ENCODE measurements around the gene HLF.

HLF gene

DNA sequence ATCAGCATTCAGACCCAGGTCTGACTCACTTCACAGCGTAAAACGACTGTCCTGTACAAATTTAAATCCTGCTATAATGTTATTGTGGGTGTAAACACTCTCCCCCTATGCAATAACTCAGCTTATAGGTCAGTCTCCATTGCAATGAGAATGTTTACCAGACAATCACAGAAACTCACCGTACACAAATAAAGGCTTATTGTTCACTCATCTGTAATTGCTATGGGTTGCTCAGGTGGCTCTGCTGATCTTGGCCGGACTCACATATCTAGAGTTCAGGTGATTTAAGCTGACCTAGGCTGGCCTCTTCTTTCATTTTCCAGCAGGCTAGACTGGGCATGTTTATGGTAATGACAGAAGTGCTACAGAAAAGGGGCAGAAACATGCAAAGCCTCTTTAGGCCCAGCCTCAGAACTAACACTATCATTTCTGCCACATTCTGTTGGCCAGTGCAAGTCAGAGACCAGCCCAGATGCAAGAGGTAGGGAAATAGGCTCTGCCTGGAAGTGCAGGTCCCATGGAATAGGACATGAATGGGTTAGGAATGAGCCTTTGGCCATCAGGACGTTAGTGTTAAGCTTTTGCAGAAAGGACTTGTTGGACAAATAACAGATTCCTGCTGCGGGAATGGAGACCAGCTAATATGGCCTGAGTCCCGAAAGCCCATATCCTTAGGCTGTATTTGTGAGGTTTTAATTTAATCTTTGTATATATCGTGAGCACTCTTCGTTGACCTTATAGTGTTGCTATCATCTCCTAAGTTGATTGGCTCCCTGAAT lies 44.0 kb downstream of the HLF start:
- DNase-seq (ENCODE audit: low spot score), result no peak

GRCh38 chr17:55311767-55312375 lies 47.1 kb downstream of the HLF start:
- DNase-seq (ENCODE audit: low spot score), result no peak

GRCh38 chr17:55312852-55313251 lies 48.1 kb downstream of the HLF start:
- no peak for DNase-seq (ENCODE audit: low spot score)

DNA sequence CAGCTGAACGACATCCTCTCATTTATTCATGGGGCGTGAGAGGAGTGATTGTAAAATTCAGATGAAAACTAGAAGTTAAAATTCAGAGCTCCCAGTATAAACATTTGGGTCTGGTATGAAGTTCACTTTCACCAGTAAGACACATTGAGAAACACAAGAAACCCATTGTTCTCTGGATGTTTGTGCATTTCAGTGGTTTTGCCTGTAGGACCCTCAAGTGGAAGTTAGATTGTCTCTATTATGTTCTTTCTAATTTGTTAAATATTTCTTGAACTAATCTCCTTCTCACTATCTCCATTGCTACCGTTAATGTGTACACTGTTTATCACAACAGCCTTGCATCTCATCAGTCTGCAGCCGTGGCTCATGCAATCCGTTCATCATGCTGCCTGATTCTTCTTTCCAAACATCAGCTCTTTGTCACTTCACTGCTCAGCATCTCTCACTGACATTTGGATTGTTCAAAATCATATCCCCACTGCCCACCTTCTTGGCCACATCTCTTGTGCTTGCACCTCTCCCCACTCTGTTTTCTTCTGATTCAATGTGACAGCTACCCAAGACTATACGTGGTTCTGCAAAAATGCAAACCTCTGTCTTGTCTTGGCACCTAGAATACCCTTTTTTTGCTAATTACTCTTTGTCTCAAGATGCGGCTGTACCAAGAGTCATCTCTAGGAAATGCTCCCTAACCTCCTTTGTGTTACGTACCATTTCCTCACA lies 49.5 kb downstream of the HLF start:
- DNase-seq (ENCODE audit: low spot score), result no peak

DNA sequence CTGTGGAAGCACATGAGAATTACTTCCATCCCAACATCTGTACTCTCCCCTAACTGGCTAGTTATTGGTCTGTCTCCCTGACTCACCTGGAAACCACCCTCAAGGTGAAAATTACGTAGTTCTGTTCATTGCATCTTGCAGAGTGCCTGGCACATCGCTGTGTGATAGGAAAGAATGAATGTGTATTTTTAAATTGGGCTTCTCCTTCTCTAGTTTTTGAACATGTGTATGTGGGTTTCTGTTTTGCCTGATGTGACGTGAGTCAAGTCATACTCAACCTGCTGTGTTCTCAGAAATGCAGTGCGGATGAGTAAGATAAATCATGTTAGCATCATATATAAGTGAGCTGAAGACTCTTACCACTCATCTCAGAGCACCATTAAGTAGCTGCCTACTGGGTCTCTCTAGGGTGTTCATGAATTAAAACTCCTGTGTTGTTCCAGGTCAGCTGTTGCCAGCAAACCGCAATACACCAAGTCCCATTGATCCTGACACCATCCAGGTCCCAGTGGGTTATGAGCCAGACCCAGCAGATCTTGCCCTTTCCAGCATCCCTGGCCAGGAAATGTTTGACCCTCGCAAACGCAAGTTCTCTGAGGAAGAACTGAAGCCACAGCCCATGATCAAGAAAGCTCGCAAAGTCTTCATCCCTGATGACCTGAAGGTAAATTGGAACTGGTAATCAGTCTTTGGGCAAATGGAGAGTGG lies 50.2 kb downstream of the HLF start:
- no peak for DNase-seq (ENCODE audit: low spot score)

DNA sequence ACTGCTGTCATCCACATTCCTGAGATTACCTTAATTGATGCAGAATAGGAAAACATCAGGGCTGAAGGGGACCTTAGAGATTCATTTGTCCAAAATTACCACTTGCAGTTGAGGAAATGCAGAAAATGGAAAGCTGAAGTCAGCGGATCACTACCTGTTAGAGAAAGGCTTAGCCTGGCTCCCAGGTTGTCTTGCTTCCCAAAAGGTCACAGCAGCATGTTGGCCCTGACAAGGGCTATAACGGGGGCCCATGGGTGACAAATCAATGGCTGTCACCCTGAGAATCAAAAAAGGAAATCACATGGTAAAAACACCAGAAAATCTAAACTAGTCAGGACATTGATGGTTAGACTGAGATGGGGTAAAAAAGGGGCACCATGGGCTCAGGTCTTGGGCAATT lies 51.7 kb downstream of the HLF start:
- DNase-seq (ENCODE audit: low spot score), result no peak

DNA sequence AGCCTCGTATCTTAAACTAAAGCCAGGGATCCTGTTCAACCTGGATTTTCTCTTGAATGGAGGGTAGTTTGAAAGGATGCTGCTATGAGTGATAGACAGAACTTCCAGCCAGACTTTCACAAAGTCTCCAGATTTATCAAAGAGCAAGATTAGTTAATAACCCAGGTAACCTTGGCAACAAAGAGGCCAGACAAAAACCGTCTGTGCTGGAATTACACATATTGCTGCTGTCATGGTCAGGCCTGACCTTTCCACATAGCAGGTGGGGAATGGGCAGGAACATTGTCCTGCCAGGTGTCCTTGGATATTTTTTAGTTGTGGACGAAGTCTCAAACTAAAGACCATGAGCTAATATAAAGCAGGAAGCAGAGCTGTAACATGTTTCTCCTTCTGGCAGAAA lies 52.5 kb downstream of the HLF start:
- no peak for DNase-seq (ENCODE audit: low spot score)

- no peak for DNase-seq (ENCODE audit: low spot score)
Observed at GRCh38 chr17:55318081-55318480, 53.3 kb downstream of the HLF start.

GRCh38 chr17:55318715-55319487 lies 54.1 kb downstream of the HLF start:
- no peak for DNase-seq (ENCODE audit: low spot score)

- no peak for DNase-seq (ENCODE audit: low spot score)
Observed at GRCh38 chr17:55319933-55320593, 55.3 kb downstream of the HLF start.

DNA sequence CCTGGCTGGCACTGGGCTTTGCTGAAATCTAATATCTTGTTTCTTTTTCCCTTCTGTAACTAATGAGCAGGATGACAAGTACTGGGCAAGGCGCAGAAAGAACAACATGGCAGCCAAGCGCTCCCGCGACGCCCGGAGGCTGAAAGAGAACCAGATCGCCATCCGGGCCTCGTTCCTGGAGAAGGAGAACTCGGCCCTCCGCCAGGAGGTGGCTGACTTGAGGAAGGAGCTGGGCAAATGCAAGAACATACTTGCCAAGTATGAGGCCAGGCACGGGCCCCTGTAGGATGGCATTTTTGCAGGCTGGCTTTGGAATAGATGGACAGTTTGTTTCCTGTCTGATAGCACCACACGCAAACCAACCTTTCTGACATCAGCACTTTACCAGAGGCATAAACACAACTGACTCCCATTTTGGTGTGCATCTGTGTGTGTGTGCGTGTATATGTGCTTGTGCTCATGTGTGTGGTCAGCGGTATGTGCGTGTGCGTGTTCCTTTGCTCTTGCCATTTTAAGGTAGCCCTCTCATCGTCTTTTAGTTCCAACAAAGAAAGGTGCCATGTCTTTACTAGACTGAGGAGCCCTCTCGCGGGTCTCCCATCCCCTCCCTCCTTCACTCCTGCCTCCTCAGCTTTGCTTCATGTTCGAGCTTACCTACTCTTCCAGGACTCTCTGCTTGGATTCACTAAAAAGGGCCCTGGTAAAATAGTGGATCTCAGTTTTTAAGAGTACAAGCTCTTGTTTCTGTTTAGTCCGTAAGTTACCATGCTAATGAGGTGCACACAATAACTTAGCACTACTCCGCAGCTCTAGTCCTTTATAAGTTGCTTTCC lies 56.0 kb downstream of the HLF start:
- DNase-seq (ENCODE audit: low spot score), result no peak

DNA sequence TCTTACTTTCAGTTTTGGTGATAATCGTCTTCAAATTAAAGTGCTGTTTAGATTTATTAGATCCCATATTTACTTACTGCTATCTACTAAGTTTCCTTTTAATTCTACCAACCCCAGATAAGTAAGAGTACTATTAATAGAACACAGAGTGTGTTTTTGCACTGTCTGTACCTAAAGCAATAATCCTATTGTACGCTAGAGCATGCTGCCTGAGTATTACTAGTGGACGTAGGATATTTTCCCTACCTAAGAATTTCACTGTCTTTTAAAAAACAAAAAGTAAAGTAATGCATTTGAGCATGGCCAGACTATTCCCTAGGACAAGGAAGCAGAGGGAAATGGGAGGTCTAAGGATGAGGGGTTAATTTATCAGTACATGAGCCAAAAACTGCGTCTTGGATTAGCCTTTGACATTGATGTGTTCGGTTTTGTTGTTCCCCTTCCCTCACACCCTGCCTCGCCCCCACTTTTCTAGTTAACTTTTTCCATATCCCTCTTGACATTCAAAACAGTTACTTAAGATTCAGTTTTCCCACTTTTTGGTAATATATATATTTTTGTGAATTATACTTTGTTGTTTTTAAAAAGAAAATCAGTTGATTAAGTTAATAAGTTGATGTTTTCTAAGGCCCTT lies 56.8 kb downstream of the HLF start:
- DNase-seq (ENCODE audit: low spot score), result no peak

DNA sequence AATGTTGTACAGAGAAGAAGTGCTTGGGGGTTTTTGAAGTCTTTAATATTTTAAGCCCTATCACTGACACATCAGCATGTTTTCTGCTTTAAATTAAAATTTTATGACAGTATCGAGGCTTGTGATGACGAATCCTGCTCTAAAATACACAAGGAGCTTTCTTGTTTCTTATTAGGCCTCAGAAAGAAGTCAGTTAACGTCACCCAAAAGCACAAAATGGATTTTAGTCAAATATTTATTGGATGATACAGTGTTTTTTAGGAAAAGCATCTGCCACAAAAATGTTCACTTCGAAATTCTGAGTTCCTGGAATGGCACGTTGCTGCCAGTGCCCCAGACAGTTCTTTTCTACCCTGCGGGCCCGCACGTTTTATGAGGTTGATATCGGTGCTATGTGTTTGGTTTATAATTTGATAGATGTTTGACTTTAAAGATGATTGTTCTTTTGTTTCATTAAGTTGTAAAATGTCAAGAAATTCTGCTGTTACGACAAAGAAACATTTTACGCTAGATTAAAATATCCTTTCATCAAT lies 57.8 kb downstream of the HLF start:
- no peak for DNase-seq (ENCODE audit: low spot score)

DNA sequence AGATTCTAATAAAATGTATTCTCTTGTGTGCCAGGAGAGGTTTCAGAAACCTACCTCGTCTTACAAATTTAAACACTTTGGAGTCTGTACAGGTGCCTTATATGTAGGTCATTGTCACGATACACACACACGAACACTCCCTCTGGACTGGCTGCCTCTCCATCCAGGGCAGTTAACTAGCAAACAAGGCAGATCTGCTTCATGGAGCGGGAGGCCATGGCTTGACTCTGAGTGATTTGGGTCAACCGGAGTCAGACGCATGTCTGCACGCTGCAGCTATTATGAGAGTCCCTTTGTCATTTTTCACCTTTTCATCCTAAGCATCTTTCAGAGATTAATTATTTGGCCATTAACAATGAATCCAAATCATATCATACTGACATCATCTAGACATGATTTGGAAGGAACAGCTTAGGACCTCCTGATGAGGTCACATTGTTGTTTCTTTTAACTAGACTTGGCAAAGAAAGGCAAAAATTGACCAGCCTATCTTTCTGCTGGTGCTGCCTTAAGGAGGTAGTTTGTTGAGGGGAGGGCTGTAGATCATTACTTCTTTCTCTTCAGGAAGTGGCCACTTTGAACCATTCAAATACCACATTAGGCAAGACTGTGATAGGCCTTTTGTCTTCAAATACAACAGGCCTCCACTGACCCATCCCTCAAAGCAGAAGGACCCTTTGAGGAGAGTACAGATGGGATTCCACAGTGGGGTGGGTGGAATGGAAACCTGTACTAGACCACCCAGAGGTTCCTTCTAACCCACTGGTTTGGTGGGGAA lies 58.9 kb downstream of the HLF start:
- DNase-seq (ENCODE audit: low spot score), result no peak

- DNase-seq (ENCODE audit: low spot score), result no peak
Observed at GRCh38 chr17:55324296-55324978, 59.7 kb downstream of the HLF start.

DNA sequence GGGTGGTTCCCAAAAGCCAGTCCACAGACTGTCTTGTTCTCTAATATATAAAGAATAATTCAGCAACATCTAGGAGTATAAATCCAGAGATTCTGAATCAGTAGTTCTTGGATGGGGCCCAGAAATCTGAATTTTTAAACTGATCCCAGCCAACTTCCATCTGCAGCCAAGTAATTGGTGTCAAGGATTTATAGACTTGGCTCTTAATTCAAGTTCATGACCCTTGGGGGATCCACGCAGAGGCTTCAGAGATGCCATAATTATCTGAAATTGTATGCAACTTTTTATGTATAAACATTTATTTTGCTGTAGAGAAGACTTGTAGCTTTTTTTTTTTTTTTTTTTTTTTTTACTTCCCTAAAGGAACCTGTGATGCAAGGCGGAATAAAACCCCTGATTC lies 60.6 kb downstream of the HLF start:
- no peak for DNase-seq (ENCODE audit: low spot score)

DNA sequence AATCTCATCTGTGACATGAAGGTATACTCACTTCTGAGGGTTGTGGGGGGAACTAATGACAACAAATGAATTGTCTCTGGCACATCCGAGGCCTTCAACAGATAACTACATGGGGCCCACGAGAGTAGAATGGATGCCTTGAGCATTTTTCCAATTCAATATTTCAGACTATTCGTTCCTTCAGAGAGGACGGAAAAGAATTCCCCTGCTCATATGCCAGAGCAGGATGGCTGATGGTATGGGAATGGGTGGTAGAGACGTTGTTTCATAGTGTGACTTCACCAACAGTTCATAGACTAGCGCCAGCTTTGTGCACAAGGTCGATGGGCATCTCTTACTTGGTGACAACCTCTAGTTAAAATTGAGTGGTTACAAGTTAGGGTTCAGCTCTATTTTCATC lies 61.3 kb downstream of the HLF start:
- no peak for DNase-seq (ENCODE audit: low spot score)
